GM19043 (cell line): ENCODE data around the gene GNG3.

Experiments used
- ATAC-seq: cut with Tn5 transposase; IDR thresholded peaks from one replicate; pipeline ENCODE4 v1.9.1; 2021; ENCODE audit warnings: low read depth; ENCODE audit not compliant: unreplicated experiment

The GNG3 gene

DNA sequence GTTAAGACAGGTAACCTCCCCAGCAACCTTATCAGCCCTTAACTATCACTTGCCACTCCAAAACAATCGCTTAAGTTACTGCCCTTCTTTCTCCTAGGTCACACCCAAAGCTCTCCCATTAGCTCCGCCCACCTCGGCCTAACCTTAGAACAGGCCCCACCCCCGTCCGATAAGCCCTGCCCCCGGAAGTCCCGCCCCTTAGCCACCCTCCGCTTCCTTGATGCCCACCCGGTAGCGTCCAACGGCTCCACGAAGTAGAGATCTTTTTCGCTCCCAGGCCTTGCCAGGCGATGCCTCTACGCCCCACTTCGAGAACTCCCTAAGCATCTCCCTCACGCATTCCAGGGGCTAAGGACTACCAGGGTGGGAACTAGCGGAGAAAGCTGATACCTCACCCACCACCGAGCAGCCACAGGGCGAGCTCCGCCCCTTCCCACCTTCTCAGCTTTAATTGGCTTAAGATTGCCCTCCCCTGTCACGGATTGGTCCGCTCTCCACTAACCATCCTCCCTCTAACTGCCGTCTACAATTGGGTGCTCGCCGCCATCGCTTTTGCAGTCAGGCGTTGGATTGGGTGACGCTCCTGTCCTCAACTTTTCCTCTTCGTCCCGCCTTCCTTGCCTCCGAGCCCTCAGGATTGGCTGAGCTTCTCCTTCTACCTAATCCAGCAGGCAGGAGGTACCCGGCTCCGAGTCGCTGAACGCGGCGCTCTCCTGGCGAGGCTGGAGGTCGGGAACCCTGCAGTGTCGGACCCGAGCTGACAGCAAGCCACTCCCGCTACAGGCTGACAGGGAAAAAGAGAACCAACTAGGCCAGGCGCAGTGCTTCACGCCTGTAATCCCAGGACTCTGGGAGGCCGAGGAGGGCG is 46.5 kb downstream of the GNG3 start, which contains the start of gene ZBTB3:
TSS of gene ZBTB3 (minus strand) at position 425 of the 868 bp plus-strand sequence. CDS start 496 bp downstream, outside the sequence.
- ATAC-seq: peak; percentile 93

GRCh38 chr11:62755086-62755615 is 47.7 kb downstream of the GNG3 start:
- no peak for ATAC-seq

DNA sequence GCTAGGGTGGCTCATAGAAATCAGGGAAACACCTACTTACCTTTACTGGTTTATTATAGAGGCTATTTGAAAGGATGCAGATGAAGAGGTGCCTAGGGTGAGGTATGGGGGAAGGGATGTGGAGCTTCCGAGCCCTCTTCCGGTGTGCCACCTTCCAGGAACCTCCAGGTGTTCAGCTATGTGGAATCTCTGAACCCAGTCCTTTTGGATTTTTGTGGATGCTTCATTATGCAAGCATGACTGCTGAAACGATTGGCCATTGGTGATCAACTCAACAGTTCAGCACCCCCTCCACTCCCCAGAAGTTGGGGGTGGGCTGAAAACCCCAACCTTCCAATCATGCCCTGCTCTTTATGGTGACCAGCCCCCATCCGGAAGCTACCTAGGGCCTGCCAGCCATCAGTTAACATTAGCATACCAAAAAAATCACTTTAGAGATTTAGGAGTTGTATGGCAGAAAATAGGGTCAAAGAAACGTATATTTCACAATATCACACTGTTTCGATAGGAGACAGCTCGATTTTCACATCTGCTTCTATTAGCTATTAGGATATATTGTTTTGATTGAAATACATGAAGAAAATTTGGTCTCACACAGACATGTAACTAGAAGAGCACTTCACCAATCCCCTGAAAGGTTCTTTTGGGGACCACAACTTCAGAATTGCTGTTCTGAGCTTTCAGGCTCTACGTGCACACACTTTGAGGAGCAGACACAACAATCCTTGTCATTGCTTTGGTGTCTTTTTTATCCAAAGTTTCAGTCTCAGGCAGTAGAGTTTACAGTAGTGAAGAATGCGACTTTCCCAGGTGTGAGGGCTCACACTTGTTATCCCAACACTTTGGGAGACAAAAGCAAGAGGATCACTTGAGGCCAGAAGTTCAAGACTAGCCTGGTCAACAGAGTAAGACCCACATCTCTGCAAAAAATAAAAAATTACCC is 50.6 kb downstream of the GNG3 start:
- ATAC-seq: no peak
